Measurements from ENCODE around the gene TMEM167A. TPM values are rescaled to one million over a fixed set of nuclear protein-coding genes. Genes with fewer than 3 reads are reported as not detected.

TMEM167A gene
- total and polyA plus RNA-seq, 2 experiments from 2014 or later: 106 to 211 TPM

DNA sequence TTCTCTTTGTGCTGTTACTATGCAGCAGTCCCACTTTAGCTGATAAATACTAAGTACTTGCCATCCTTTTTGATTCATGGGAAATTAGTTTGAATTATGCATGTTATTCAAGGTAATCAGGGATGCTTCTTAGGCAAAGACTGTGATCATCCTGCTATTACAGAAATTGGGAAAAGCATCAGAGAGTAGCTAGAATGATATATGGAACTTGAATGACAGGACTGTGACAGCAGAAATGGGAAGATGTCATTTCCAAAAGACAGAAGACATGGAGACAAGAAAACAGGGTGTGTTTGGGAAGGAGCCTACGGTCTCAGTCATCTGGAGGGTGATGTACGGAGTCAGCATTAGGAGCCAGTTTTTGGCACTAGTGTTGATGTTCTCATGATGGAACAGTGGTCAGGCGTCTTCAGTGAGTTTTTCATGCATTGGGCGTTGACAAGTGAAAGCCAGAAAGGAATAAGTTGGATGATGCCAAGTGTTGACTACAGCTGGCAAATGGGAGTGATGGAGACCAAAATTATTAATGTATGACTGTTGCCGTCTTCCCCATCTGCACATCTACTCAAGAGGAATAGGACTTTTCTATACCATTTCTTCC is 70.4 kb downstream of the TMEM167A start:
- H3K9ac ChIP-seq: no peak overlapping the region
- no peak overlapping the region for H2AFZ ChIP-seq
- H3K4me2 ChIP-seq (ENCODE audit: unreplicated experiment): no peak overlapping the region
- H3K9me2 ChIP-seq (ENCODE audit: insufficient read depth): no peaks in the 10 kb centered on the region
- H3K27me3 ChIP-seq (replicated peaks; ENCODE audit: insufficient read depth): no peaks in the 10 kb centered on the region
- no peaks in the 10 kb centered on the region for H3F3A ChIP-seq (ENCODE audit: insufficient read depth)
- no peaks in the 10 kb centered on the region for H4K20me1 ChIP-seq (ENCODE audit: insufficient read depth)
- no peaks in the 10 kb centered on the region for H3K4me1 ChIP-seq (ENCODE audit: insufficient read depth)
- no peaks in the 10 kb centered on the region for H3K9me3 ChIP-seq (ENCODE audit: low read depth)
- H3K36me3 ChIP-seq (ENCODE audit: low read depth): no peaks in the 10 kb centered on the region
- no peaks in the 10 kb centered on the region for H3K79me2 ChIP-seq (ENCODE audit: insufficient read depth)
- no peak overlapping the region for H3K27ac ChIP-seq
- in situ Hi-C loops (cut with MboI): no loop called here
- no peak for DNase-seq
- no peak for TF ChIP-seq EZH2phosphoT487 (IDR thresholded peaks at IDR 0.05; ENCODE audit: insufficient read depth, low read depth)
- 28 to 29% methylated on average over 5 of the region's 5 CpGs for WGBS, 2 experiments (ENCODE audit: low coverage in 1 of 2, low lambda C conversion rate in 2 of 2, missing lambda C conversion rate in 2 of 2)
- H3K4me3 ChIP-seq: no peak overlapping the region

DNA sequence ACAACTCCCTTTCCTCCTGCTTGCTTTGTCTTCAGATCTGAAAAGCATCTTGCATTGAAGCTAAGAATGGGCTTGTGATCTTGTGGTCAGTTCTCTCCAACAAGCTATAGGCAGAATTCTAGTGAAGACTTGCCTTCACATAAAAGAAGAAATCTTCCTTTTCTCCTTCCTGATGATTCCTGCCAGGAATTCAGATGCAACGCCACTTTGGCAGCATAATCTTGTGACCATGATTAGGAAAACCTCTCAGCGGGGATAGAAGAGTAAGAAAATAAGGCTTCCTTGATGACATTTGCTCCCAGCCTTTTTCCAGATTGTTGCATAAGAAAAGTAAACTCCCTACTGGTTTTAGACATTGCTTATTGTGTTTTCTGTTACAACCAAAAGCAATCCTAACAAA is 73.4 kb downstream of the TMEM167A start:
- TF ChIP-seq EZH2phosphoT487 (IDR thresholded peaks at IDR 0.05; ENCODE audit: insufficient read depth, low read depth): no peak
- TF ChIP-seq EZH2 (IDR thresholded peaks at IDR 0.05; ENCODE audit: insufficient read depth, poor library complexity, severe bottlenecking): no peak
- no peaks in the 10 kb centered on the region for H3K36me3 ChIP-seq (ENCODE audit: low read depth)
- no peaks in the 10 kb centered on the region for H3K4me1 ChIP-seq (ENCODE audit: insufficient read depth)
- no peaks in the 10 kb centered on the region for H3F3A ChIP-seq (ENCODE audit: insufficient read depth)
- H2AFZ ChIP-seq: no peak overlapping the region
- no peak overlapping the region for H3K4me3 ChIP-seq
- no peaks in the 10 kb centered on the region for H4K20me1 ChIP-seq (ENCODE audit: insufficient read depth)
- DNase-seq: no peak
- no peak overlapping the region for H3K4me2 ChIP-seq (ENCODE audit: unreplicated experiment)
- no peak overlapping the region for H3K9ac ChIP-seq
- 35 to 41% methylated on average over 2 of the region's 2 CpGs for WGBS, 2 experiments (ENCODE audit: low coverage in 1 of 2, low lambda C conversion rate in 2 of 2, missing lambda C conversion rate in 2 of 2)
- in situ Hi-C loops (cut with MboI): no loop called here
- no peaks in the 10 kb centered on the region for H3K79me2 ChIP-seq (ENCODE audit: insufficient read depth)
- peaks cover 2% of the 10 kb centered on the region; the same call in 1 of the 2 replicates for H3K9me2 ChIP-seq (ENCODE audit: insufficient read depth)
- H3K27ac ChIP-seq: no peak overlapping the region
- no peaks in the 10 kb centered on the region for H3K27me3 ChIP-seq (replicated peaks; ENCODE audit: insufficient read depth)
- no peaks in the 10 kb centered on the region for H3K9me3 ChIP-seq (ENCODE audit: low read depth)

Small RNAs within 50 kb of the gene (small RNA-seq; reads per million reads assigned to genes)
- 0.56 reads per million for gene SCARNA18 (ENCODE audit: low read depth, low replicate concordance)

Other genes starting within 250 kb of the TMEM167A start
- gene XRCC4, start 153 bp upstream of the TMEM167A start, total RNA-seq (2014; rRNA removed; shearing (Covaris generic)): 3.4 and 11.5 TPM in 2 replicates
- 11.2 and 11.7 TPM in 2 replicates for gene XRCC4, start 153 bp upstream of the TMEM167A start, polyA plus RNA-seq (2016; fragmentation: Nextera tagmentation; extraction: Ambion mirVana)